Cardiac muscle cell (in vitro differentiated cells and primary cell): ENCODE results near the gene MRPL18. TPM values are rescaled to one million over a fixed set of nuclear protein-coding genes. Genes with fewer than 3 reads are reported as not detected.
A peak's percentile ranks its signal among the peaks of the same experiment; 100 is the strongest.

Experiments
- DNase-seq, 2 donors: peaks; one replicate each; pipeline versions ENCODE4 v3.0.0 to v3.0.0-alpha.2; 2010 to 2017; ENCODE audit warnings: low read depth in 1 of 2, low spot score in 1 of 2
- H3K27ac ChIP-seq: fragments of 200-600 bp; sonication (generic); 2 replicates; pipeline ENCODE4 v1.5.1; 2016
- H3K27me3 ChIP-seq: fragments of 200-600 bp; sonication (generic); 2 replicates; pipeline ENCODE4 v1.6.0; 2016; ENCODE audit warnings: control low read depth
- H3K36me3 ChIP-seq: fragments of 200-600 bp; sonication (generic); 2 replicates; pipeline ENCODE4 v1.5.1; 2016; ENCODE audit warnings: control low read depth
- H3K4me1 ChIP-seq: fragments of 200-600 bp; sonication (generic); 2 replicates; pipeline ENCODE4 v1.8.1; 2017; ENCODE audit warnings: low read depth, mild to moderate bottlenecking, mixed run types
- H3K4me3 ChIP-seq: fragments of 200-600 bp; sonication (generic); 2 replicates; pipeline ENCODE4 v1.5.1; 2016; ENCODE audit warnings: mild to moderate bottlenecking
- H3K9me3 ChIP-seq: fragments of 200-600 bp; sonication (generic); 2 replicates; pipeline ENCODE4 v1.5.1; 2017; ENCODE audit warnings: low read depth, mild to moderate bottlenecking, control low read depth
- CTCF ChIP-seq: IDR thresholded peaks from 2 replicates; pipeline ENCODE4 v1.5.1; 2012; ENCODE audit warnings: low read depth, mild to moderate bottlenecking, low read length
- polyA plus RNA-seq: library from polyadenylated mRNA; unstranded; fragments of >200 nt; fragmentation: Nextera tagmentation; extraction: Ambion mirVana; gene quantifications from 2 replicates; pipeline ENCODE4 v1.2.1, GENCODE V29; 2016
- total RNA-seq: library from RNA; depleted of rRNA; stranded (reverse); fragments of >200 nt; gene quantifications from 2 replicates; pipeline ENCODE4 v1.2.3, GENCODE V29; 2016

MRPL18 gene
- total and polyA plus RNA-seq, 2 experiments from 2014 or later: 50.5 to 75.6 TPM

GRCh38 chr6:159833997-159834603, 43.8 kb downstream of the MRPL18 start:
- no peak for DNase-seq
- TF ChIP-seq CTCF: no peak
- no peak overlapping the region for H3K27ac ChIP-seq
- H3K4me1 ChIP-seq: no peaks in the 10 kb centered on the region
- H3K36me3 ChIP-seq: no peaks in the 10 kb centered on the region
- no peaks in the 10 kb centered on the region for H3K9me3 ChIP-seq
- no peak overlapping the region for H3K4me3 ChIP-seq
- no peaks in the 10 kb centered on the region for H3K27me3 ChIP-seq

- no peak for TF ChIP-seq CTCF
- H3K27me3 ChIP-seq: no peaks in the 10 kb centered on the region
- H3K27ac ChIP-seq: no peak overlapping the region
- H3K9me3 ChIP-seq: no peaks in the 10 kb centered on the region
- H3K4me1 ChIP-seq: no peaks in the 10 kb centered on the region
- H3K36me3 ChIP-seq: no peaks in the 10 kb centered on the region
- peak in 1 of 2 donors; percentile 76 for DNase-seq
- no peak overlapping the region for H3K4me3 ChIP-seq
Measured at GRCh38 chr6:159836718-159837490, 46.6 kb downstream of the MRPL18 start.

- no peak for TF ChIP-seq CTCF
- no peak overlapping the region for H3K27ac ChIP-seq
- no peak for DNase-seq
- no peaks in the 10 kb centered on the region for H3K27me3 ChIP-seq
- H3K4me3 ChIP-seq: no peak overlapping the region
- no peaks in the 10 kb centered on the region for H3K4me1 ChIP-seq
- H3K9me3 ChIP-seq: no peaks in the 10 kb centered on the region
- no peaks in the 10 kb centered on the region for H3K36me3 ChIP-seq
Measured at GRCh38 chr6:159837511-159837910, 47.2 kb downstream of the MRPL18 start.

- Histone ChIP-seq H3K4me1 (no peaks in the 10 kb centered on the region), H3K4me3 (no peak overlapping the region), H3K36me3 (no peaks in the 10 kb centered on the region), H3K27me3 (no peaks in the 10 kb centered on the region), H3K9me3 (no peaks in the 10 kb centered on the region), H3K27ac (no peak overlapping the region)
- DNase-seq: no peak
- TF ChIP-seq CTCF: no peak
Measured at GRCh38 chr6:159838020-159838744, 47.9 kb downstream of the MRPL18 start.

GRCh38 chr6:159842035-159842434, 51.8 kb downstream of the MRPL18 start:
- H3K9me3 ChIP-seq: no peaks in the 10 kb centered on the region
- no peaks in the 10 kb centered on the region for H3K36me3 ChIP-seq
- no peak overlapping the region for H3K4me3 ChIP-seq
- peak; percentile 30 for DNase-seq
- H3K4me1 ChIP-seq: no peaks in the 10 kb centered on the region
- peak; percentile 37 for TF ChIP-seq CTCF
- H3K27ac ChIP-seq: no peak overlapping the region
- no peaks in the 10 kb centered on the region for H3K27me3 ChIP-seq
